Activated CD4-positive, alpha-beta memory T cell treated with anti-CD3 and anti-CD28 coated beads, Interleukin-2, amount 10 ng/mL, durations not matched to agents 7 days and 5 days (primary cell): ENCODE measurements around the gene RAB11B. TPM values are rescaled to one million over a fixed set of nuclear protein-coding genes. Genes with fewer than 3 reads are reported as not detected.
A peak's percentile ranks its signal among the peaks of the same experiment; 100 is the strongest.
"Not testable (repeated sequence)": the region's sequence is repeated elsewhere in the genome, so short reads cannot be mapped to it uniquely, and the experiment has no call there.

ENCODE experiments used
- CTCF ChIA-PET: fragments of 350-600 bp; sonication (Branson Sonifier 250); formaldehyde crosslinking; loops from one replicate; lab custom pipeline; 2021; ENCODE audit warnings: antibody characterized with exemption, inconsistent platforms; lab: Charles Lee
- POLR2A ChIA-PET: fragments of 350-600 bp; sonication (Branson Sonifier 250); formaldehyde crosslinking; loops from one replicate; lab custom pipeline; 2021; ENCODE audit warnings: antibody characterized with exemption; lab: Charles Lee
- DNase-seq: peaks from one replicate; pipeline ENCODE4 v3.0.0-alpha.2; 2020
- H3K27ac Mint-ChIP-seq: one replicate; pipeline ENCODE4 v1.8.0; 2021; ENCODE audit warnings: mild to moderate bottlenecking, mixed read lengths
- H3K27me3 Mint-ChIP-seq: one replicate; pipeline ENCODE4 v1.8.0; 2021; ENCODE audit warnings: mixed read lengths
- H3K36me3 Mint-ChIP-seq: one replicate; pipeline ENCODE4 v1.8.0; 2021; ENCODE audit warnings: low read depth, mixed read lengths
- H3K4me1 Mint-ChIP-seq: one replicate; pipeline ENCODE4 v1.8.0; 2021; ENCODE audit warnings: mixed read lengths
- H3K4me3 Mint-ChIP-seq: one replicate; pipeline ENCODE4 v1.8.0; 2021; ENCODE audit warnings: mild to moderate bottlenecking, mixed read lengths
- H3K9me3 Mint-ChIP-seq: one replicate; pipeline ENCODE4 v1.8.0; 2021; ENCODE audit warnings: mixed read lengths
- total RNA-seq, 2 experiments: library from RNA; stranded (reverse); gene quantifications; one replicate each; pipeline ENCODE4 v1.2.3, GENCODE V29; 2021

RAB11B gene
- total RNA-seq, 2 experiments from 2014 or later: 90.9 to 93.7 TPM

GRCh38 chr19:8401981-8402411 is 11.8 kb downstream of the RAB11B start:
- H3K4me1 Mint-ChIP-seq: peaks cover 5% of the 10 kb centered on the region
- H3K27ac Mint-ChIP-seq: no peak overlapping the region
- ChIA-PET CTCF (no interaction called here), POLR2A (no interaction called here)
- peaks cover 15% of the 10 kb centered on the region for H3K36me3 Mint-ChIP-seq
- no peaks in the 10 kb centered on the region for H3K27me3 Mint-ChIP-seq
- no peaks in the 10 kb centered on the region for H3K9me3 Mint-ChIP-seq
- H3K4me3 Mint-ChIP-seq: no peak overlapping the region
- no peak for DNase-seq

- ChIA-PET POLR2A (no interaction called here), CTCF (no interaction called here)
- Mint-ChIP-seq H3K9me3 (no peaks in the 10 kb centered on the region), H3K36me3 (peaks cover 15% of the 10 kb centered on the region), H3K4me1 (no peaks in the 10 kb centered on the region), H3K27me3 (no peaks in the 10 kb centered on the region), H3K4me3 (no peak overlapping the region), H3K27ac (no peak overlapping the region)
- no peak for DNase-seq
Observed at GRCh38 chr19:8403098-8403819, 13.1 kb downstream of the RAB11B start.

GRCh38 chr19:8403820-8404109 is 13.6 kb downstream of the RAB11B start:
- ChIA-PET POLR2A (no interaction called here), CTCF (no interaction called here)
- DNase-seq: no peak
- Mint-ChIP-seq H3K27me3 (no peaks in the 10 kb centered on the region), H3K36me3 (peaks cover 15% of the 10 kb centered on the region), H3K9me3 (no peaks in the 10 kb centered on the region), H3K4me1 (no peaks in the 10 kb centered on the region), H3K27ac (no peak overlapping the region), H3K4me3 (no peak overlapping the region)

- H3K9me3 Mint-ChIP-seq: no peaks in the 10 kb centered on the region
- CTCF ChIA-PET: no interaction called here
- H3K27me3 Mint-ChIP-seq: no peaks in the 10 kb centered on the region
- no peak for DNase-seq
- no peak overlapping the region for H3K4me3 Mint-ChIP-seq
- no peak overlapping the region for H3K27ac Mint-ChIP-seq
- POLR2A ChIA-PET: no interaction called here
- no peaks in the 10 kb centered on the region for H3K4me1 Mint-ChIP-seq
- H3K36me3 Mint-ChIP-seq: peaks cover 15% of the 10 kb centered on the region
Observed at GRCh38 chr19:8404391-8405151, 14.4 kb downstream of the RAB11B start.

GRCh38 chr19:8410718-8411117 is 20.6 kb downstream of the RAB11B start:
- DNase-seq, POLR2A ChIA-PET, H3K4me1 Mint-ChIP-seq, H3K27ac Mint-ChIP-seq, H3K36me3 Mint-ChIP-seq, H3K9me3 Mint-ChIP-seq, H3K27me3 Mint-ChIP-seq, H3K4me3 Mint-ChIP-seq: not testable (repeated sequence)
- CTCF ChIA-PET: interaction anchor here (1.3 to 1.9 kb wide), 2 partner anchors 167 to 172 kb away, joined by 4 to 7 read pairs; partner anchors contain the start of gene MYO1F

- ChIA-PET POLR2A (interaction anchor here (1.0 to 3.8 kb wide), 13 partner anchors 23 to 203 kb away, joined by 3 to 50 read pairs (median 3); partner anchors contain the start of genes CERS4, HNRNPM, RAB11B and ZNF414), CTCF (interaction anchor here (0.5 to 3.0 kb wide), 31 partner anchors 15 to 241 kb away, joined by 3 to 24 read pairs (median 4); partner anchors contain the start of genes CD320, HNRNPM, NDUFA7 and RAB11B)
- H3K4me1 Mint-ChIP-seq: peaks cover 10% of the 10 kb centered on the region
- DNase-seq: peak; percentile 98
- H3K36me3 Mint-ChIP-seq: no peaks in the 10 kb centered on the region
- no peaks in the 10 kb centered on the region for H3K27me3 Mint-ChIP-seq
- peak within 1 kb of the TSS; percentile 58 for H3K4me3 Mint-ChIP-seq
- H3K27ac Mint-ChIP-seq: no peak within 1 kb of the TSS
- H3K9me3 Mint-ChIP-seq: no peaks in the 10 kb centered on the region
Observed at GRCh38 chr19:8412783-8413628, 22.8 kb downstream of the RAB11B start, which contains the start of gene MARCHF2. Gene MARCHF2, plus strand, starts transcription at chr19:8413305. Its CDS starts 8,536 bp downstream, at chr19:8421841.

- no peak for DNase-seq
- H3K9me3 Mint-ChIP-seq: no peaks in the 10 kb centered on the region
- H3K4me1 Mint-ChIP-seq: peaks cover 10% of the 10 kb centered on the region
- H3K4me3 Mint-ChIP-seq: peak overlapping the region; percentile 58
- no peaks in the 10 kb centered on the region for H3K27me3 Mint-ChIP-seq
- POLR2A ChIA-PET: interaction anchor here (1.0 to 3.8 kb wide), 14 partner anchors 10 to 204 kb away, joined by 3 to 50 read pairs (median 4); partner anchors contain the start of genes CERS4, HNRNPM, RAB11B and ZNF414
- H3K36me3 Mint-ChIP-seq: no peaks in the 10 kb centered on the region
- no peak overlapping the region for H3K27ac Mint-ChIP-seq
- CTCF ChIA-PET: interaction anchor here (0.7 to 3.0 kb wide), 22 partner anchors 15 to 240 kb away, joined by 3 to 24 read pairs (median 6); partner anchors contain the start of genes HNRNPM, NDUFA7, RAB11B and ZNF414
Observed at GRCh38 chr19:8413629-8413995, 23.5 kb downstream of the RAB11B start.

GRCh38 chr19:8416796-8417195 is 26.6 kb downstream of the RAB11B start:
- no peak for DNase-seq
- ChIA-PET POLR2A (interaction anchor here (0.6 to 0.9 kb wide), 3 partner anchors 28 to 1816 kb away, joined by 3 to 4 read pairs (median 4); partner anchors contain the start of gene HNRNPM), CTCF (no interaction called here)
- H3K27ac Mint-ChIP-seq: no peak overlapping the region
- H3K27me3 Mint-ChIP-seq: no peaks in the 10 kb centered on the region
- no peaks in the 10 kb centered on the region for H3K36me3 Mint-ChIP-seq
- H3K9me3 Mint-ChIP-seq: no peaks in the 10 kb centered on the region
- peaks cover 6% of the 10 kb centered on the region for H3K4me1 Mint-ChIP-seq
- no peak overlapping the region for H3K4me3 Mint-ChIP-seq

GRCh38 chr19:8421484-8422461 is 31.6 kb downstream of the RAB11B start:
- Mint-ChIP-seq H3K27me3 (no peaks in the 10 kb centered on the region), H3K4me3 (no peak overlapping the region), H3K9me3 (no peaks in the 10 kb centered on the region), H3K27ac (no peak overlapping the region), H3K36me3 (peaks cover 7% of the 10 kb centered on the region), H3K4me1 (no peaks in the 10 kb centered on the region)
- CTCF ChIA-PET: no interaction called here
- POLR2A ChIA-PET: interaction anchor here (1.7 kb wide), 1 partner anchor 24 kb away, joined by 5 read pairs; the partner anchor contains the start of gene HNRNPM
- no peak for DNase-seq

- no peak overlapping the region for H3K27ac Mint-ChIP-seq
- no peak overlapping the region for H3K4me3 Mint-ChIP-seq
- H3K27me3 Mint-ChIP-seq: no peaks in the 10 kb centered on the region
- POLR2A ChIA-PET: interaction anchor here (1.4 kb wide), 1 partner anchor 10 kb away, joined by 4 read pairs; no protein-coding TSS in a partner anchor
- CTCF ChIA-PET: interaction anchor here (0.6 to 1.3 kb wide), 3 partner anchors 10 to 71 kb away, joined by 3 to 4 read pairs (median 3); no protein-coding TSS in a partner anchor
- no peak for DNase-seq
- H3K4me1 Mint-ChIP-seq: no peaks in the 10 kb centered on the region
- H3K9me3 Mint-ChIP-seq: no peaks in the 10 kb centered on the region
- H3K36me3 Mint-ChIP-seq: peaks cover 7% of the 10 kb centered on the region
Observed at GRCh38 chr19:8423817-8424223, 33.7 kb downstream of the RAB11B start.

- POLR2A ChIA-PET, H3K9me3 Mint-ChIP-seq, CTCF ChIA-PET, H3K4me1 Mint-ChIP-seq, H3K27ac Mint-ChIP-seq, H3K27me3 Mint-ChIP-seq, DNase-seq, H3K4me3 Mint-ChIP-seq, H3K36me3 Mint-ChIP-seq: not testable (repeated sequence)
Observed at GRCh38 chr19:8425331-8425730, 35.2 kb downstream of the RAB11B start.
